Activated T-helper 1 cell treated with Interleukin-2 at 50 U/mL for 16 hours (primary cell): ENCODE data around the gene ZNF74.

Experiments used
- DNase-seq: peaks from one replicate; pipeline ENCODE4 v3.0.0-alpha.2; 2020; ENCODE audit warnings: low read depth

Gene ZNF74

DNA sequence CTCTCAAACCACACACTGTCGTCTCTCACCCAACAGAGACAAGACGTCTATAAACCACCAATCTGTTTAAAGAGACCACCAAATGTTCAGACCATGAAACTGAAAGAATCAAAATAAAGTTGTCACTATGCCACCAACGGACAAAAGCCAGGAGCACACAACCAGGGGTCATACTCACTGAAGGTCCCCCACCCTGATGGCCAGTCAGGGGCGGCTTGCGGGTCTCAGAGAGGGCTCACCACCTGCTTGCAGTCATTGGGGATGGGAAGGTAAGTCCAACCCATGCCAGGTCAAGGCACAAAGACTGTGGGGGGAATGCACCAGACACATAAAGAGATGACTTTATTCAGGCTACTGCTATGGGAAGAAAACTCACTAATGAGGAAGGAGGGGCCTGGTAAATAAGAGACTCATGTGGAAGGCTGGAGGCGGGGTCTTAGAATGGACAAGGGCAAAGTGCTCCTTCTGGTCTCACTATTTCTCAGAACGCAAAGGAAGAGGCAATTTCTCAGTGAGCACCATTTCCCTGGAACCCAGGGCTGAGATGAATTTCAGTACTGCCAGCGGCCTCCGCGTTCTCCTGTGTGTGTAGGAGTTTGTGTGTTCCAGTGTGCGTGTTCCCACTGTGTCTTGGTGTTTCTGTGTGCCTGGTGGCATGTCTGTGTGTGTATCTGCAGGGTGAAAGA is 26.3 kb downstream of the ZNF74 start:
- no peak for DNase-seq

DNA sequence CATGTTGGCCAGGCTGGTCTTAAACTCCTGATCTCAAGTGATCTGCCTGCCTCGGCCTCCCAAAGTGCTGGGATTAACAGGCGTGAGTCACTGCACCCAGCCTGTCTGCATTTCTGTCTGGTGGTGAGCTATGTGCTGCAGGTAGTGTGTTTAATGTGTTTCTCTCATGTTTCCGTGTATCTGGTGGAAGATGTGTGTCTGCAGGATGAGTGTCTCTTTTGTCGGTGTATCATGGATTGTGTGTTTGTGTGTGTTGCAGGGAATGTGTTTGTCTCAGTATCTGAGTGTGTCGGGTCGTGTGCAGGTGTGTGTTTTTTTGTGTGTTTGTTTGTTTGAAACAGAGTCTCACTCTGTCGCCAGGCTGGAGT is 27.5 kb downstream of the ZNF74 start:
- DNase-seq, result no peak

DNA sequence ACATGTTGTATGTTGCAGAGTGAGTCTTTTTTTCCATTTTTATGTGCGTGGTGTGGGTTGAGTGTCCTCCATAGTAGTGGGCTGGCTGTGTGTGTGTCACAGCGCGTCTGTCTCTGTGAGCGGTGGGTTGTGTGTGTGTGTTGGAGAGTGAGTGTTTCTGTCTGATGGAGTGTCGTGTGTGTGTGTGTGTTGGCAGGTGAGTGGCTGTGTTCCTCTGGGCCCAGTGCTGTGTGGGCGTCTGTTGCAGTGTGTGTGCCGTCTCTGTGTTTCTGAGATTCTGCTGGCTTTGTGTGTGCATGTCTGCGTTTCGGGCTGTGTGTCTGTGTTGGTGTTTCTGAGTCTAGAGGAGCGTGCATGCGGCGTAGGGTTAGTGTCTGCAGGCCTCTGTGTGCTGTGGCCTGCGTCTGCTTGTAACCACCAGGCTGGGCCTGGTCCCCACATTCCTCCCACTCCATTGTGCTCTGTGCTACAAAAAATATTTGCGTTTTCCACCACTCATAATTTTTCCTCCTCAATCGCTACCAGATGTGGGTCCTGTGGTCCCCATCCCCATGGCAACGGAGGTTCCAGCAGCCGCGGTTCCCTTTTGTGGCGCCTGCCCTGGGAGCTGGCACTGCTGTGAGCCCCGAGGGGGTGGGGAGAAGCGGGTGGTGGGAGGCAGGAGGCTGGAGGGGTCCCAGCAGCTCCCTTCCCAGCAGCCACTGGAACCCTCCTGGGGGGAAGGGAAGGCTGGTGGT is 28.5 kb downstream of the ZNF74 start:
- DNase-seq, result no peak

GRCh38 chr22:20423008-20423905 is 29.3 kb downstream of the ZNF74 start:
- DNase-seq, result no peak

- no peak for DNase-seq
Observed at GRCh38 chr22:20423906-20424551, 30.1 kb downstream of the ZNF74 start.

DNA sequence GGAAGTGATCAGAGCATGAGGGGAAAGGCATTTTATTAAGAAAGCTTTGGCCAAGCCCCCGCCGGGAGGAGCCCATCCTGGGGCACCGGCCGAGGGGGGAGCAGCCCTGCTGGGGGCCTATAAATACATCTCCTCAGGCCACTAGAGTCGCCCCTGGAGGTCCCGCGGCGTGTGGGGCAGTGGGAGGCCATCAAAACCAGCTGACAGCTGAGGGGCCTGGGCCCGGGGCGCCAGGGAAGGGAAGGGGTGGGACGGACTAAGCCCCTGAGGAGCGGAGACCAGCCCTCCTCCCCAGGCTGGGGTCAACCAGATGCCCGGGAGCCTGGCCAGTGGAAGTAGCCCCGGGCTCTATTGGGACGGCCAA is 30.6 kb downstream of the ZNF74 start:
- no peak for DNase-seq

GRCh38 chr22:20424932-20425565 is 31.1 kb downstream of the ZNF74 start:
- no peak for DNase-seq

- DNase-seq, result no peak
Observed at GRCh38 chr22:20425566-20426258, 31.8 kb downstream of the ZNF74 start.

DNA sequence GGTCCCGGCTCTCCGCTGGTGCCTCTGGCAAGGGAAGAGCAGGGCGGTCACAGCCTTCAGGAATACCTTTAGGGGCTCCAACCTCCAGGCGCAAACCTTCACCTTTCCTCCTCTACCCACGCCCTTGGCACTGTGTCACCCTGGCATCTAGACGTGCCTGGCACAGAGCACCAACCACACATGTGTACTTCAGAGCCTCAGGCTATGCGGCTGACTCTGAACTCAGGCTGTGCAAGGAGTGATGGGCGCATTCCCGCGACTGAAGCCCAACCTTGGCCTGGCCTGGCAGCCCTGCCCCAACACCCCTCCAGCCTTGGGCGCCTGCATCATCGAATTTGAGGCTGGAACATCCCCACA is 32.3 kb downstream of the ZNF74 start:
- no peak for DNase-seq

GRCh38 chr22:20427104-20427944 is 33.4 kb downstream of the ZNF74 start:
- no peak for DNase-seq

GRCh38 chr22:20427945-20428417 is 34.0 kb downstream of the ZNF74 start:
- DNase-seq, result no peak

DNA sequence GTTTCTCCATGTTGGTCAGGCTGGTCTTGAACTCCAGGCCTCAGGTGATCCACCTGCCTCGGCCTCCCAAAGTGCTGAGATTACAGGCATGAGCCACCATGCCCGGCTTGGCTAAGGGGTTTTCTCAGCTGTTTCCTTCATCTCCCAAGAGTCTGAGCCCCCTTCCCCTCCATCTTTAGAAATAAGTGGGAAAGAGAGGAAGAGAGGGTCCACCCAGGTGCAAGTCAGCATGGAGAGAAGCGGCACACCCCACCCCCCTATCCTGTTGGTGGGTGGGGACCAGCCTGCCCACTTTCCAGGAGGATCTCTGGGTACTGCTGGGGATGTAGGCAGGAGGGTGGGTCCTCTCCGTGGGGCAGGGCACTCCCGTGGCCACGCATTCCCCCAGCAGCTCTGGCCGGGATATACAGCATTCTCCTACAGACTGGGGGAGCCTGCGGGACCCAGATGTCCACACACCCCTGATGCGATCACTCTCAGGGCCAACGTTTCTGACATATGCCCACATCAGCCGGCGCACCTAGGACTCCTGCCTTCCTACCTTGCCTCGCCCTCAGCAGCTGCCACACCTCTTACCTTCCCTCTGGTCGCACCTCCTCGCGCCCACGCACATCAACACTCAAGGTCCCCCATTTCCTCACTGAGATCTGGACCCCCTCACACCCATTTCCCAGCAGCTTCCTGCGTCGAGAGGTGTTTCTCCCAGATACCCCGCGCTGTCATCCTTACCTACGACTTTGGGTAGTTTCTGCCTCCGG is 34.7 kb downstream of the ZNF74 start:
- no peak for DNase-seq

DNA sequence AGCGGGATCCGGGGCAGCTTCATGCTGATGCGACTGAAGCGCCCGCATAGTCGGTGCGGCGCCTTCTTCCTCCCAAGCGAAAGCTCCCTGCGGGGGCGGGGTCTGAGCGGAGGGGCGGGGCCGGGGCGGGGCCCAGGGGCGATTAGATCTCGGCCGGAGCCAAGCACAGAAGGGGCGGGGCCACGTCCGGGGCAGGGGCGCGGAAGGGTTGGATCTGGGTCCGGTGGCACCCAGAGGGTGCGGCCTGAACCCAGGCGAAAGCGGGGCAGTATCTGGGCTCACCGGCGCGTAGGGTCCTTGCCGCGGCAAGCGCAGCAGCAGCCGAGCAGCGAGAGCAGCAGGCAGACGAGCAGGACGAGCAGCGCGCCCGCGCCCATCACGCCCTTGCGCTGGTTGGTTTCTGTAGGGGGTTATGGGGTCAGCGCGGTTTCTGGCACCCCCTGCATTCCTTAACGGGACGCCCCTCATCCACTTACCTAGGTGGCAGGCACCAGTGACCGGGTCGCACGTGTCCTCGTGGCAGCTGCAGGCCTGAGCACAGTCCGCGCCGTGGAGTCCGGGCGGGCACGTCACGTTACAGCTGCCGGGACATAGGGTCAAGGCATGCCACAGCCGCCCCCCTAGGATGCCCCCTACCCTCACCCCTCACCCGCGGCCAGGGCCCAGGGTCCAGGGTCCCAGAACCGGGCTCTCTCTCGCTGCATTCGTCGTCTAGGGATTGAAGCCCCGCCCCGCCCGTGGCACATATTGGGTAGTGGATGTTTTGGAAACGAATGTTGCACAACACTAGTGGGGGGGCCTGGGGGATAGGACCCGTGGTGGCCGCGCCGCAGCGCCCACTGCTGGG is 35.5 kb downstream of the ZNF74 start:
- DNase-seq, result peak; percentile 71

DNA sequence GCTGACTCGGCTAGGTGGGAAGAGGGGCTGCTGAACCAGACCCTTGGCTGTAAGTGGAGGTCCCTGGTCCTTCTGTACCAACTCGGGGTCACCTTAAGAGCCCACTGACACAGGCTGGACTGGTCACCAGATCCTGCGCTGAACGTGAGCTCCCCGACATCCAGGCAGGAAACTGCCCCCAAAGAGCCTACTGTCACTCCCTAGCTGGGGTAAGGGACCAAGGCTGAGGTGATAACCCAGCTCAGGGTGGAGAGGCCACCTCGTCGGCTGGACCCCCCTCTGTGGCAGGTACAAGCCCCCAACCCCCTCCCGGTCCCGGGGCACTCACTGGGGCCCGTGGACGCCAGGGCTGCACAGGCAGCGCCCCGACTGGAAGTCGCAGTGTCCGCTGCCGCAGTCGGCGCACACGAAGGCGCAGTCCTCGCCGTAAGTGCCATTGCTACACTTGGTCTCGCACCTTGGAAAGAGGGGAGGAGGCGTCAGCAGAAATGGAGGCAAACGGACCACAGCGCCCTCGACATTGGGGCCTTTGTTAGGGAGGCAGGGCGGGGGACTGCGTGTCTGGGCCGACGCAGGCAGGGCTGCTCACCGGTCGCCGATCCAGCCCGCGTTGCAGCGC is 36.3 kb downstream of the ZNF74 start:
- DNase-seq, result no peak

DNA sequence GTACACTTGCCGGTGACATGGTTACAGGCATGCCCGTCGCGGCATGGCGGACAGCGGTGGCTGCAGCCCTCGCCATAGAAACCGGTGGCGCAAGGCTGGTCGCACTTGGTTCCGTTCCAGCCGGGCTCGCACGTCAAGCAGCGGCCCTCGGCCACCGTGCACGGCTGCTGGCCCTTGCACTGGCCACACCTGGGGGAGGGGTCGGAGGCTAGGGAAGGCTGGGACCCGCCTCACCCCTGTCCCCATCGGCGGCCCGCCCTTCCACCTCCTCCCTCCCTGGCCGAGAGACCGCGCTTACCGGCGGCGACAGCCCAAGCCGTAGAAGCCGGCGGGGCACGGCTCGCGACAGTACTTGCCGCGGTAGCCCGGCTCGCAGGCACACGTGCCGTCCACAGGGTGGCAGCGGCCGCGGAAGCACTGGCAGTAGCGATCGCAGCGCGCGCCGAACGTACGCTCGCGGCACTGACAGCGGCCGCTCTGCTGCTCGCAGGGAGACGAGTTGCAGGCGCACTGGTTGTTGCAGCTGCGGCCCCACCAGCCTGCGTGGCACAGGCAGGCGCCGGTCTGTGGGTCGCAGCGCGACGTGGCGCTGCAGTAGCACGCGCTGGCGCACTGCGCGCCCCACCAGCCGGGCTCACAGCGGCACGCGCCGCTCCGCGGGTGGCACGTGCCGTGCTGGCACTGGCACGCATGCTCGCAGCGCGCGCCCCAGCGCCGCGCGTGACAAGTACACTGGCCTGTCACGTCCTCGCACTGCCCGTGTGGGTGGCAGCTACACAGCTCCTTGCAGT is 37.0 kb downstream of the ZNF74 start:
- peak; percentile 52 for DNase-seq

DNA sequence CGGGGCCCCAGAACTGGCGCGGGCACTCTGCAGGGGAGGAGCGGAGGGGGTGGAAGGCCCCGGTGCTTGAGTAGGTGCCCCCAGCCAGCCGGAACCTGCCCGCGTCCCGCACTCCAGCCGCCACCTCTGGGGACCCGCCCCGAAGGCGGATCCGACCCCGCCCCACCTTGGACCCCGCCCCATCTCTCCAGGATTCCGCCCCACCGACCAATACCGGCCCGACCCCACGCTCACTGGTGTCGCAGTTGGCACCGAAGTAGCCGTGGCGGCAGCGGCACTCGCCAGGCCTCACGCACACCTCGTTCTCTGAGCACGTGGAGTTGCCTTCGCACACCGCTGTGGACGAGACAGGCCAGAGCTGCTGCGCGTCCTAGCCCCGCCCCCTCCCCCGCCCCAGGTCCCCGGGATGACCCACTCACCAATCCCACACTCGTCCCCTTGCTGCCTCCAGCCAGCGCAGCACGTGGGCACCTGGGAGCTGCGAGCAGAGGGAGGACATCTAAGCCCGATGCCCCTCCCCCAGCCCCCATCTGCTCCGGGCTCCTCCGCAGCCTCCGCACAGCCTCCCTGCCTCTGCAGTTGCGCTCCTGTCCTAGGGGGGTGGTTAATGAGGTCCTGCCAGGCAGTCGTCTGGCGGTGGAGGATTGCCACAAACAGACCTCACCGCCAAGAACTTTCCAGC is 37.7 kb downstream of the ZNF74 start:
- no peak for DNase-seq

- DNase-seq, result no peak
Observed at GRCh38 chr22:20432244-20432686, 38.3 kb downstream of the ZNF74 start.
